Measurements from ENCODE around the gene ZNF219. TPM values are rescaled to one million over a fixed set of nuclear protein-coding genes. Genes with fewer than 3 reads are reported as not detected.

ZNF219 gene
- total and polyA plus RNA-seq, 2 donors (not counting 1 experiment from before 2014, with no cell fraction given) = 3.3 to 6.4 TPM

GRCh38 chr14:21118933-21119332 is 20.5 kb upstream of the ZNF219 start:
- Histone ChIP-seq H3K79me2 (ENCODE audit: control insufficient read depth, insufficient read depth, low read length) (no peaks in the 10 kb centered on the region), H3K27ac (ENCODE audit: low read length in 2 of 2) (no peak overlapping the region), H3K27me3 (replicated peaks in 1 of 4; ENCODE audit: control extremely low read depth in 1 of 4, control insufficient read depth in 3 of 4, insufficient read depth in 4 of 4, low read length in 3 of 4) (peaks cover 0 to 9% (median 5%) of the 10 kb centered on the region in 4 experiments), H3K4me3 (ENCODE audit: control extremely low read depth in 1 of 5, extremely low read depth in 1 of 5, insufficient read depth in 1 of 5, low read depth in 2 of 5, low read length in 4 of 5) (no peak overlapping the region), H3K4me2 (replicated peaks; ENCODE audit: low read depth, low read length, poor library complexity, severe bottlenecking) (no peak overlapping the region), H3K9me3 (ENCODE audit: control extremely low read depth in 1 of 3, control insufficient read depth in 2 of 3, insufficient read depth in 1 of 3, low read length in 2 of 3) (no peaks in the 10 kb centered on the region), H2AFZ (ENCODE audit: insufficient read depth, low read depth, low read length, poor library complexity, severe bottlenecking) (no peak overlapping the region), H4K20me1 (ENCODE audit: control insufficient read depth, insufficient read depth, low read length, poor library complexity, severe bottlenecking) (no peaks in the 10 kb centered on the region), H3K36me3 (replicated peaks in 1 of 2; ENCODE audit: control extremely low read depth in 1 of 2, control insufficient read depth in 1 of 2, extremely low read depth in 1 of 2, insufficient read depth in 2 of 2, low read length in 1 of 2) (no peaks in the 10 kb centered on the region), H3K9ac (ENCODE audit: low read length) (no peak overlapping the region), H3K4me1 (ENCODE audit: control insufficient read depth in 2 of 2, insufficient read depth in 2 of 2, low read length in 2 of 2) (no peaks in the 10 kb centered on the region)
- ChIA-PET POLR2A (no interaction called here), CTCF (no interaction called here)
- Mint-ChIP-seq H3K9me3 (ENCODE audit: insufficient read depth) (no peaks in the 10 kb centered on the region), H3K27ac (no peak overlapping the region), H3K27me3 (peaks cover 37% of the 10 kb centered on the region), H3K4me1 (no peaks in the 10 kb centered on the region), H3K4me3 (no peak overlapping the region)
- ATAC-seq (ENCODE audit: low read depth) (no peak), DNase-seq (no peak)
- intact Hi-C loops (cut with micrococcal nuclease) = no loop called here
- WGBS (ENCODE audit: insufficient coverage) = 100% methylated on average over 1 of the region's 3 CpGs
- TF ChIP-seq EZH2 (IDR thresholded peaks at IDR 0.05; ENCODE audit: borderline replicate concordance, insufficient read depth, low read depth, low read length, poor library complexity, severe bottlenecking) (no peak), CTCF (IDR thresholded peaks at IDR 0.05) (no peak)

DNA sequence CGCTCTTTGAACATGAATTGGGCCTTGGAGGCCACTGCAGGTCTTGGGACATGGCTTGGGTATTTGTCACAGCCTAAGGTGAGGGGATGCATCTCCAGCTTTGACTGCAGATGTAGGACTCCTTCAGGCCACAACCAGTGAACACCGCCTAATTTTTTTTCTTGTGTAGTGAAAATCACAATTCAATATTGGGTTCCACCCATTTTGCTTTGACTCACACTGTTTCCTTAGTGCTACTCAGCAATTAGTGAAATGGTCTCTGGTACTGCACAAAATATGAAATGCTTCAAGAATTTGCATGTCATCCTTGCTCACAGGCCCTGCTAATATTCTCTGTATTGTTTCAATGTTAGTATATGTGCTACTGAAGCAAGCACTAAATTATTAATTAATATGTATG is 14.9 kb upstream of the ZNF219 start:
- WGBS (ENCODE audit: insufficient coverage) = 88% methylated on average over 1 of the region's 2 CpGs
- Histone ChIP-seq H3K27ac (ENCODE audit: low read length in 2 of 2) (no peak overlapping the region), H2AFZ (ENCODE audit: insufficient read depth, low read depth, low read length, poor library complexity, severe bottlenecking) (no peak overlapping the region), H3K9ac (ENCODE audit: low read length) (no peak overlapping the region), H3K4me3 (ENCODE audit: control extremely low read depth in 1 of 5, extremely low read depth in 1 of 5, insufficient read depth in 1 of 5, low read depth in 2 of 5, low read length in 4 of 5) (no peak overlapping the region), H3K27me3 (replicated peaks in 1 of 4; ENCODE audit: control extremely low read depth in 1 of 4, control insufficient read depth in 3 of 4, insufficient read depth in 4 of 4, low read length in 3 of 4) (no peaks in the 10 kb centered on the region), H3K4me2 (replicated peaks; ENCODE audit: low read depth, low read length, poor library complexity, severe bottlenecking) (no peak overlapping the region), H3K9me3 (ENCODE audit: control extremely low read depth in 1 of 3, control insufficient read depth in 2 of 3, insufficient read depth in 1 of 3, low read length in 2 of 3) (no peaks in the 10 kb centered on the region), H3K4me1 (ENCODE audit: control insufficient read depth in 2 of 2, insufficient read depth in 2 of 2, low read length in 2 of 2) (no peaks in the 10 kb centered on the region), H4K20me1 (ENCODE audit: control insufficient read depth, insufficient read depth, low read length, poor library complexity, severe bottlenecking) (no peaks in the 10 kb centered on the region), H3K79me2 (ENCODE audit: control insufficient read depth, insufficient read depth, low read length) (no peaks in the 10 kb centered on the region), H3K36me3 (replicated peaks in 1 of 2; ENCODE audit: control extremely low read depth in 1 of 2, control insufficient read depth in 1 of 2, extremely low read depth in 1 of 2, insufficient read depth in 2 of 2, low read length in 1 of 2) (no peaks in the 10 kb centered on the region)
- Mint-ChIP-seq H3K27me3 (peaks cover 7% of the 10 kb centered on the region), H3K4me1 (no peaks in the 10 kb centered on the region), H3K4me3 (no peak overlapping the region), H3K27ac (no peak overlapping the region), H3K9me3 (ENCODE audit: insufficient read depth) (no peaks in the 10 kb centered on the region)
- intact Hi-C loops (cut with micrococcal nuclease) = no loop called here
- ChIA-PET POLR2A (no interaction called here), CTCF (interaction anchor here (1.0 to 1.6 kb wide), 2 partner anchors 21 to 23 kb away, joined by 3 read pairs; no protein-coding TSS in a partner anchor)
- TF ChIP-seq CTCF (IDR thresholded peaks at IDR 0.05) = no peak
- no peak for TF ChIP-seq EZH2 (IDR thresholded peaks at IDR 0.05; ENCODE audit: borderline replicate concordance, insufficient read depth, low read depth, low read length, poor library complexity, severe bottlenecking)
- no peak for ATAC-seq (ENCODE audit: low read depth)
- no peak for DNase-seq
